Measurements from ENCODE around the gene FAM219B. TPM values are rescaled to one million over a fixed set of nuclear protein-coding genes. Genes with fewer than 3 reads are reported as not detected.
A peak's percentile ranks its signal among the peaks of the same experiment; 100 is the strongest.
"Not testable (repeated sequence)": the region's sequence is repeated elsewhere in the genome, so short reads cannot be mapped to it uniquely, and the experiment has no call there.

Gene FAM219B
- total and polyA plus RNA-seq, 9 donors, result 40.7 to 77.6 (median 47.1) TPM

DNA sequence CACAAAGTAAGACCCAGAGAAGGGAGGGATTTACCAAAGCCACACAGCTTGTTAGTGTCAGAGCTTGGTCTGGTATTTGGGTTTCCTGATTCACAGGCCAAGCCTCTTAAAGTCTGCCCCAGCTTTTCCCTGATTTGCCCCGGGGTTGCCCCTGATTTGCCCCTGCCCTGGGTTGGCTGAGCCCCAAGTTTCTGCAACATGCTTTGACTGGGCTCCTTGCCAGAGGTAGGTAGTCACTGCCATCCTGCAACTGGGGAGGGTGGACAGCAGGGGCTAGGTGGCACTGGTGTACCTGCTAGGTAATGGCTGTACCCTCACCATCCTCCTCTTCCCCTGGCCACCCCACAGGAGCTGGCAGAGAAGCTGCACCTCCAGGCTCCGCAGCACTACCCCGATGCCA, 14.3 kb downstream of the FAM219B start:
- no peak overlapping the region for H3K4me3 ChIP-seq (ENCODE audit: low read length)
- H3K4me1 ChIP-seq (ENCODE audit: control insufficient read depth, insufficient read depth, low read length), result peaks cover 39% of the 10 kb centered on the region
- H3K27ac ChIP-seq (ENCODE audit: low read length), result no peak overlapping the region
- WGBS (ENCODE audit: insufficient coverage), result 92% methylated on average over 2 of the region's 3 CpGs
- no peaks in the 10 kb centered on the region for H3K27me3 ChIP-seq (ENCODE audit: control insufficient read depth, insufficient read depth, low read length)
- H3K9me3 ChIP-seq (replicated peaks; ENCODE audit: control insufficient read depth, low read depth, low read length), result no peaks in the 10 kb centered on the region
- no peak for DNase-seq
- peaks cover 44% of the 10 kb centered on the region for H3K36me3 ChIP-seq (ENCODE audit: control insufficient read depth, insufficient read depth, low read length)

DNA sequence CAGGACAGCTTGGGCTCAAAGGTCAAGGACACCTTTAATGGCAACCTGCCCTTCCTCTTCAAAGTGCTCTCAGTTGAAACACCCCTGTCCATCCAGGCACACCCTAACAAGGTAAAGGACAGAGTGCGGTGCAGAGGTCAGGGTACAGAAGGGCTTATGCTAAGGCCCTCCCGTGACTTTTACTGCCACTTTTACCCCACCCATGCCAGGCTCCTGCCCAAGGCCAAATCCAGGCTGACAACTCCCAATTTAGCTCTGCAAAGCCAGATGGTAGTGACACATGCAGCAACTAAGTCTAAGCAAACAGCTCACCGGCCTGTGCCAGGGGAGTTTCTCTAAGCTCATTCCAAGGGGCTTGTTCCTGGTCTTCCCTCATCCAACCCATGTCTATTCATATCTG, 15.2 kb downstream of the FAM219B start:
- no peaks in the 10 kb centered on the region for H3K9me3 ChIP-seq (replicated peaks; ENCODE audit: control insufficient read depth, low read depth, low read length)
- H3K4me1 ChIP-seq (ENCODE audit: control insufficient read depth, insufficient read depth, low read length), result peaks cover 36% of the 10 kb centered on the region
- H3K27me3 ChIP-seq (ENCODE audit: control insufficient read depth, insufficient read depth, low read length), result no peaks in the 10 kb centered on the region
- DNase-seq, result no peak
- no peak overlapping the region for H3K4me3 ChIP-seq (ENCODE audit: low read length)
- H3K36me3 ChIP-seq (ENCODE audit: control insufficient read depth, insufficient read depth, low read length), result peaks cover 35% of the 10 kb centered on the region
- peak overlapping the region; percentile 8 for H3K27ac ChIP-seq (ENCODE audit: low read length)
- 100% methylated on average over 3 of the region's 3 CpGs for WGBS (ENCODE audit: insufficient coverage)

DNA sequence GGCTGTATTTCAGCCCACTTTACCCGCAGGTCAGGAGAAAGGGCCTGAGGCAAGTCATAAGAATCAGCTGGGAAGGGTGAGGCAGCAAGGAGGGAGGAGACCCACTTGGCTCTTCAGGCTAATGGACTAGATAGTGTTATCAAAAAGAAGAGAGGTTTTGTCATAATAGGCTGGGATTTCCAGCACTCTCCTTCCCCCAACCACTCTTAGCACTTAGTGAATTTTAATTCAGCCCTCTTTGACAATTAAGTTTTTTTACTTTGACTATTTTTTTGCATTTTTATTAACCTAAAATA, 16.0 kb downstream of the FAM219B start:
- Histone ChIP-seq H3K27ac (ENCODE audit: low read length) (peak overlapping the region; percentile 91), H3K4me3 (ENCODE audit: low read length) (peak overlapping the region; percentile 97), H3K27me3 (ENCODE audit: control insufficient read depth, insufficient read depth, low read length) (no peaks in the 10 kb centered on the region), H3K9me3 (replicated peaks; ENCODE audit: control insufficient read depth, low read depth, low read length) (no peaks in the 10 kb centered on the region), H3K4me1 (ENCODE audit: control insufficient read depth, insufficient read depth, low read length) (peaks cover 32% of the 10 kb centered on the region), H3K36me3 (ENCODE audit: control insufficient read depth, insufficient read depth, low read length) (peaks cover 30% of the 10 kb centered on the region)
- DNase-seq, result no peak
- WGBS (ENCODE audit: insufficient coverage), result 0% methylated on average over 1 of the region's 1 CpG

DNA sequence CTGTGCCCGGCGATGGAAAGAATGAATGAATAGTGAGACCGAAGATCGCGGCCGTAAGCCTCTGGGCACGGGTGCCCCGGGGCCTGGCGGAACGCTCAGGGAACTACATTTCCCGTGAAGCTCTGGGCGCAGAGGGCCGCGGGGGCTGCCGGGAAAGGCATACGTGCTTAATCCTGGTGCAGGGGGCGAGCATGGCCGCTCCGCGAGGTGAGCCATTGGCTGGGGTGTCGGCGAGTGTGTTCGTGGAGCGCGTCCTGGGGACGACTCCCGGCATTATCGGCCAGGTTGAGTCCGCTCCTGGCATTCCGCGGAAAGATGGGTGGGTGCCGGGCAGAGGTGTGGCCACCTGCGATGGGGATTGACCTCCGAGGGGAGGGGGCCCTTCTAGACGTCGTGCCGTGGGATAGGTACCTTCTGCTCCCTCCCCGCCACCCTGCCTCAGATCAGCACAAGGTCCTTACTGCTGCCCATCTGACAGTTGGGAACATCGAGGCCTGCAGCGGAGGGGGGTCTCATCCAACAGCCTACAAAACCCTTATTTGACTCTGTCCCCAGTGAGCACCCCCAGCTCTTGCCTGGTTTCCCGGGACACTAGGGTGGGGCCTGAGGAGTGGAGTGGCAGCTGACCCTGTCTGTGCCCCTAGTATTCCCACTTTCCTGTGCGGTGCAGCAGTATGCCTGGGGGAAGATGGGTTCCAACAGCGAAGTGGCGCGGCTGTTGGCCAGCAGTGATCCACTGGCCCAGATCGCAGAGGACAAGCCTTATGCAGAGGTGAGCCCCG, 16.6 kb downstream of the FAM219B start, which contains the start of gene MPI:
Gene MPI, plus strand, starts transcription at position 160 of the 782 bp plus-strand sequence. Its CDS starts 32 bp downstream, at position 192.
- 2% methylated on average over 26 of the region's 47 CpGs for WGBS (ENCODE audit: insufficient coverage)
- DNase-seq, result peak; percentile 92
- peaks cover 27% of the 10 kb centered on the region for H3K36me3 ChIP-seq (ENCODE audit: control insufficient read depth, insufficient read depth, low read length)
- no peaks in the 10 kb centered on the region for H3K27me3 ChIP-seq (ENCODE audit: control insufficient read depth, insufficient read depth, low read length)
- no peaks in the 10 kb centered on the region for H3K9me3 ChIP-seq (replicated peaks; ENCODE audit: control insufficient read depth, low read depth, low read length)
- peak within 1 kb of the TSS; percentile 91 for H3K27ac ChIP-seq (ENCODE audit: low read length)
- H3K4me3 ChIP-seq (ENCODE audit: low read length), result peak within 1 kb of the TSS; percentile 97
- H3K4me1 ChIP-seq (ENCODE audit: control insufficient read depth, insufficient read depth, low read length), result peaks cover 32% of the 10 kb centered on the region

DNA sequence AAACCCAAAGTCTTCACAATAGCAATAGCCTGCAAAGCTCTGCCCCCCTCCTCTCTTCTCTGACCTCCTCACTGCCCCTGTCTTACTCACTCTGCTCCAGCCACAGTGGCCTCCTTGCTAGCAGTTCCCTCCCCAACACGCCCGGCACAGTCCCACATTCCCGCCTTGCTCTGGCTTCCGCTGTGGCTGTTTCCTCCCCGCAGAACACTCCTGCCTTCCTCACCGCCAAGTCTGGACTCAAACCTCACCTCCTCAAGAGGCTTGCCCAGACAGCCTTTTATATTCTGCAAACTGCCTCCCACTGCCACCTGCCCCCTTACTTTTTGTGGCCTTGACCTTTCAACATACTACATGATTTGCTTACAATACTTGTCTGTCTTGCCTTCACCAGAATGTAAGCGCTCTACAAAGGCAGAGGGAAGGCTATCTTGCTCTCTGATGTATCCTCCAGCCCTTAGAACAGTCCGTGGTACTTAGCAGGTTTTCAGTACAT, 17.2 kb downstream of the FAM219B start:
- H3K4me3 ChIP-seq (ENCODE audit: low read length), result peak overlapping the region; percentile 97
- H3K27me3 ChIP-seq (ENCODE audit: control insufficient read depth, insufficient read depth, low read length), result no peaks in the 10 kb centered on the region
- H3K27ac ChIP-seq (ENCODE audit: low read length), result peak overlapping the region; percentile 91
- peak; percentile 76 for DNase-seq
- WGBS (ENCODE audit: insufficient coverage), result 5% methylated on average over 8 of the region's 8 CpGs
- H3K9me3 ChIP-seq (replicated peaks; ENCODE audit: control insufficient read depth, low read depth, low read length), result no peaks in the 10 kb centered on the region
- H3K36me3 ChIP-seq (ENCODE audit: control insufficient read depth, insufficient read depth, low read length), result peaks cover 27% of the 10 kb centered on the region
- peaks cover 32% of the 10 kb centered on the region for H3K4me1 ChIP-seq (ENCODE audit: control insufficient read depth, insufficient read depth, low read length)

DNA sequence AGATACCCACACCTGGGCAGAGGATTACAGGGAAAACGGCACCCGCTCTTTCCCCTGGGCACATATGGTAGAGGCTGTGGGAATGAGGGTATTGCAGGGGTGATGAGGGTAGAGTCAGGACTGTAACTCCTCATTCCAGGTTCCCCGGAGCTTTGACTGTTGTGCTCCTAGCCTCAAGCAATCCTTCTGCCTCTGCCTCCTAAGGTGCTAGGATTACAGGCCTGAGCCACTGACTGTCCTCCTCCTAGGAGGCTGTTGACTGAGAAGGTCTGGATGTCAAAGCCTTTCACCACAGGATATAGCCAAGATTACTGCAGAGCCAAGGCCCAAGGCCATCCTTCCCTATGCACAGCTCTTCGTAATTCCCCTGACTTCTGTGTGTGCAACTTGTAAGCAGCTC, 17.9 kb downstream of the FAM219B start:
- WGBS (ENCODE audit: insufficient coverage), result 86% methylated on average over 2 of the region's 4 CpGs
- DNase-seq, result no peak
- Histone ChIP-seq H3K36me3 (ENCODE audit: control insufficient read depth, insufficient read depth, low read length) (peaks cover 23% of the 10 kb centered on the region), H3K9me3 (replicated peaks; ENCODE audit: control insufficient read depth, low read depth, low read length) (no peaks in the 10 kb centered on the region), H3K27me3 (ENCODE audit: control insufficient read depth, insufficient read depth, low read length) (no peaks in the 10 kb centered on the region), H3K27ac (ENCODE audit: low read length) (peak overlapping the region; percentile 91), H3K4me3 (ENCODE audit: low read length) (no peak overlapping the region), H3K4me1 (ENCODE audit: control insufficient read depth, insufficient read depth, low read length) (peaks cover 32% of the 10 kb centered on the region)

DNA sequence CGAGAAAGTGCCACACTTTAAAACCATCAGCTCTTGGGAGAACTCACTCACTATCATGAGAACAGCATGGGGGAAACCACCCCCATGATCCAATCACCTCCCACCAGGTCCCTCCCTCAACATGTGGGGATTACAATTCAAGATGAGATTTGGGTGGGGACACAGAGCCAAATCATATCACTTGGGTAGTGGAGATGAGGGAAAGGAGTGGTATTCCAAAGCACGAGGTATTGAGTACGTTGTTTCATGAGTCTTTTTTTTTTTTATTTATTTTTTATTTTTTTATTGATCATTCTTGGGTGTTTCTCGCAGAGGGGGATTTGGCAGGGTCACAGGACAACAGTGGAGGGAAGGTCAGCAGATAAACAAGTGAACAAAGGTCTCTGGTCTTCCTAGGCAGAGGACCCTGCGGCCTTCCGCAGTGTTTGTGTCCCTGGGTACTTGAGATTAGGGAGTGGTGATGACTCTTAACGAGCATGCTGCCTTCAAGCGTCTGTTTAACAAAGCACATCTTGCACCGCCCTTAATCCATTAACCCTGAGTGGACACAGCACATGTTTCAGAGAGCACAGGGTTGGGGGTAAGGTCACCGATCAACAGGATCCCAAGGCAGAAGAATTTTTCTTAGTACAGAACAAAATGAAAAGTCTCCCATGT, 19.0 kb downstream of the FAM219B start:
- not testable (repeated sequence) for H3K27me3 ChIP-seq (ENCODE audit: control insufficient read depth, insufficient read depth, low read length); H3K9me3 ChIP-seq (replicated peaks; ENCODE audit: control insufficient read depth, low read depth, low read length); DNase-seq; H3K27ac ChIP-seq (ENCODE audit: low read length); H3K4me3 ChIP-seq (ENCODE audit: low read length)
- WGBS (ENCODE audit: insufficient coverage), result no CpG with 5 or more reads among the region's 10 CpGs
- H3K4me1 ChIP-seq (ENCODE audit: control insufficient read depth, insufficient read depth, low read length), result peaks cover 32% of the 10 kb centered on the region
- H3K36me3 ChIP-seq (ENCODE audit: control insufficient read depth, insufficient read depth, low read length), result peaks cover 12% of the 10 kb centered on the region

DNA sequence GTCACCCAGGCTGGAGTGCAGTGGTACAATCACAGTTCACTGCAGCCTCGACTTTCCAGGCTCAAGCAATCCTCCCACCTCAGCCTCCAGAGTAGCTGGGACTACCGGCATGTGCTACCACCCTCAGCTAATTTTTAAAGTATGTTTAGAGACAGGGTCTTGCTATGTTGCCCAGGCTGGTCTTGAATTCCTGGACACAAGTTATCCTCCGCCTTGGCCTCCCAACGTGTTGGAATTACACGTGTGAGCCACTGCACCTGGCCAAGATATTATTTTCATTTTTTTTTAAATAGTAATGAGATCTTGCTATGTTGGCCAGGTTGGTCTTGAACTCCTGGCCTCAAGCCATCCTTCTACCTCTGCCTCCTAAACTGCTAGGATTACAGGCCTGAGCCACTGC, 21.2 kb downstream of the FAM219B start:
- no peak overlapping the region for H3K4me3 ChIP-seq (ENCODE audit: low read length)
- no peak for DNase-seq
- no peaks in the 10 kb centered on the region for H3K27me3 ChIP-seq (ENCODE audit: control insufficient read depth, insufficient read depth, low read length)
- H3K36me3 ChIP-seq (ENCODE audit: control insufficient read depth, insufficient read depth, low read length), result no peaks in the 10 kb centered on the region
- H3K27ac ChIP-seq (ENCODE audit: low read length), result no peak overlapping the region
- WGBS (ENCODE audit: insufficient coverage), result no CpG with 5 or more reads among the region's 5 CpGs
- peaks cover 2% of the 10 kb centered on the region for H3K9me3 ChIP-seq (replicated peaks; ENCODE audit: control insufficient read depth, low read depth, low read length)
- H3K4me1 ChIP-seq (ENCODE audit: control insufficient read depth, insufficient read depth, low read length), result peaks cover 16% of the 10 kb centered on the region

DNA sequence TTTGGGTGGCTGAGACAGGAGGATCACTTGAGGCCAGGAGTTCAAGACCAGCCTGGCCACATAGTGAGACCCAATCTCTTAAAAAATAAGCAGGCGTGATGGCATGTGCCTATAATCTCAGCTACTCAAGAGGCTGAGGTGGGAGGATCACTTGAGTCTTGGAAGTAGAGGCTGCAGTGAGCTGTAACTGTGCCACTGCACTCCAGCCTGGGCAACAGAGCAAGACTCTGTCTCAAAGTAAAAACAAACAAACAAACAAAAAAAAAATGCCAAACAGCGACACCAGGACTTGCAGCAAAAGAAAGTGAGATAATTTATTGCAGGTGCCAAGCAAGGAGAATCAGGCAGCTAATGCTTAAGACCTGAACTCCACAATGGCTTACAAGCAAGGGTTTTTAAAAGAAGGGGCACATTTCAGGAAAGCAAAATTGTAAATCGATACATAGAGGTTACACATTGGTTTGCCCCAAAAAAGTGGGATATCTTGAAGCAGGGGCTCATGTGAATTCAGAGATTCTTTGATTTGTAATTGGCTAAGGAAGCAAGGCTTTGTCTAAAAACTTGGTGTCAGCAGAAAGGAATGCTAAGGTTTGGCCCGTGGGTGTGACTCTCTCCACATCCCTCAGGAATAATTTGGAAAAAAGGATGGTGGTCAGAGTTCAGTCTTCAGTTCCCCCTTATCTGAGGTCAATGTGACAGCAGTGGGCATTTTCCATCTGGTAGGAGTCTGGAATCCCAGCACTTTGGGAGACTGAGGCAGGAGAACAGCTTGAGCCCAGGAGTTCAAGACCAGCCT, 22.0 kb downstream of the FAM219B start:
- WGBS (ENCODE audit: insufficient coverage), result 60% methylated on average over 1 of the region's 4 CpGs
- Histone ChIP-seq H3K9me3 (replicated peaks; ENCODE audit: control insufficient read depth, low read depth, low read length) (peaks cover 2% of the 10 kb centered on the region), H3K27ac (ENCODE audit: low read length) (no peak overlapping the region), H3K36me3 (ENCODE audit: control insufficient read depth, insufficient read depth, low read length) (no peaks in the 10 kb centered on the region), H3K27me3 (ENCODE audit: control insufficient read depth, insufficient read depth, low read length) (no peaks in the 10 kb centered on the region), H3K4me1 (ENCODE audit: control insufficient read depth, insufficient read depth, low read length) (peaks cover 11% of the 10 kb centered on the region), H3K4me3 (ENCODE audit: low read length) (no peak overlapping the region)
- DNase-seq, result no peak

DNA sequence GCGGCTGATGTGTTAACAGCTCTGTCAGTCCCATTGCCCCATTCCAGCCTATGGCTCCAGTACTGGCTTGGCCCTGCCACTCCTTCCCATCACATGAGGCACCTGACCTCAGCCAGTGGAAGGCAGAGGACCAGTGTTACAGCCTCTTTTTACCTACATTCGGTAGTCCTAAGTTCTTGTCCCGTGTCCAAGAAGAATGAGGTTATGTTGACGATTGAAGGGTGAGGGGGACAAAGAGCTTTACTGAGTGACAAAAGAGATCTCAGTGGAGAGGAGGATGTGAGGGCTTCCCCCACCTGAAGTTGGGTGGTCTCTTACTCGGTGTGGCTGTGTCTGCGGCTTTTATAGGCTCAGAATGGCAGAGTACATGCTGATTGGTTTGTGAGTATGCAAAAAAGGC, 24.1 kb downstream of the FAM219B start:
- DNase-seq, result no peak
- H3K27ac ChIP-seq (ENCODE audit: low read length), result no peak overlapping the region
- H3K27me3 ChIP-seq (ENCODE audit: control insufficient read depth, insufficient read depth, low read length), result no peaks in the 10 kb centered on the region
- no peaks in the 10 kb centered on the region for H3K4me1 ChIP-seq (ENCODE audit: control insufficient read depth, insufficient read depth, low read length)
- WGBS (ENCODE audit: insufficient coverage), result 89% methylated on average over 4 of the region's 6 CpGs
- H3K36me3 ChIP-seq (ENCODE audit: control insufficient read depth, insufficient read depth, low read length), result no peaks in the 10 kb centered on the region
- H3K9me3 ChIP-seq (replicated peaks; ENCODE audit: control insufficient read depth, low read depth, low read length), result peaks cover 2% of the 10 kb centered on the region
- H3K4me3 ChIP-seq (ENCODE audit: low read length), result no peak overlapping the region

Measured in muscle of leg (tissue), 11 donors.